HepG2 (cell line): Measurements from ENCODE around the gene OLFM1.

Source experiments
- EP300 ChIP-seq, 3 experiments: sonication (generic) in 1 of 3; formaldehyde crosslinking in 1 of 3; IDR thresholded peaks; 2 replicates each; pipeline versions ENCODE4 v1.5.1 to v1.6.1; 2011 to 2020; ENCODE audit warnings: low read depth in 2 of 3, low read length in 2 of 3, borderline replicate concordance in 1 of 3, improper control_type of control experiment in 1 of 3, mild to moderate bottlenecking in 1 of 3, missing genetic modification reagents in 1 of 3, moderate library complexity in 1 of 3
- NFKB2 ChIP-seq: sonication (generic); formaldehyde crosslinking; IDR thresholded peaks from 2 replicates; pipeline ENCODE4 v1.4.0; 2020; ENCODE audit warnings: missing genetic modification reagents, borderline replicate concordance
- POLR2A ChIP-seq, 2 experiments: IDR thresholded peaks; 2 replicates each; pipeline ENCODE4 v1.6.1; 2011; ENCODE audit warnings: low read depth in 2 of 2, low read length in 2 of 2, mild to moderate bottlenecking in 1 of 2, moderate library complexity in 1 of 2; ENCODE audit not compliant: insufficient read depth in 1 of 2
- ZNF558 ChIP-seq: sonication (generic); formaldehyde crosslinking; IDR thresholded peaks from 2 replicates; pipeline ENCODE4 v1.9.0; 2022; ENCODE audit warnings: mild to moderate bottlenecking, missing genetic modification reagents, borderline replicate concordance

DNA sequence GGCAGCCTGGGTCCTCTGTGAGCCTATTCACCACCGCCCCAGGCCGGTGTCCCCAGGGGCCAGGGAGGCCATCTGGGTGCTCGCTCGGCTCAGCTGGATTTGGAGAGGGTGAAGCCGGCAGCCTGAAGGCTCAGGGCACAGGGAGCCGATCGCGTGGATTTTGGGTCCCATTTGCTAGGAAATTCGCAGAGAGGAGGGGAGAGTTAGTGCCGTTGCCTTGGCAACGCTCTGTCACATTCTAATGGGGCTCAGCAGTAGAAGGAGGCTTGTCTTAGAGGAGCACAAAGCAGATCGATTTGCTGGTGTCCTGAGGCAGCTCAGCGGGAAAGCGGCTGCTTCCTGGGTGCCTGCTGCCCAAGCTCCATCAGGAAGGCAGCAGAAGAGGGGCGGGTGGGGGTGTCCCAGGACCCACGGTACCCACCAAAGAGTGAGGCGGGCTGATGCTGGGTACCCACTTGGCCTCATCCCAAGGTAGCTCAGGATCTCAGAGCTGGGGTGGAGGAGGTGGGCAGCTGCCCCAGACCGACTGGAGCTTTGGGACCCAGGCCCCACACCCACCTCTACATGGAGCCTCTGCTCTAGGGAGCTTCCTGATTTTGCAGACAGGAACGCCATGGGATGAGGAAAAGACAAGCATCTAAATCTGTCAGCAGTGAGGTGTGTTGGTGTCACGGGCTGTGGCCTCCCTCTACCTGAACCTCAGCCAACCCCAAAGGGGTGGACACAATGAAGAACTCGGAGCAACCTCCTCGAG is 17.1 kb upstream of the OLFM1 start:
- TF ChIP-seq EP300 (IDR thresholded peaks at IDR 0.05; ENCODE audit: low read depth in 2 of 2, low read length in 2 of 2): no peak
- no peak for TF ChIP-seq EP300 (CRISPR knock-in tag; IDR thresholded peaks at IDR 0.05; ENCODE audit: borderline replicate concordance)
- no peak for TF ChIP-seq ZNF558
- no peak for TF ChIP-seq POLR2A (IDR thresholded peaks at IDR 0.05; ENCODE audit: insufficient read depth in 1 of 2, low read depth in 2 of 2, low read length in 2 of 2)
- no peak for TF ChIP-seq NFKB2 (CRISPR knock-in tag)
